Measurements from ENCODE around the gene NTN3. TPM values are rescaled to one million over a fixed set of nuclear protein-coding genes. Genes with fewer than 3 reads are reported as not detected.

NTN3 gene
- total and polyA plus RNA-seq, 2 of the 8 experiments (the other 6 are each of a cell fraction or from before 2014, with no cell fraction given) = 0.30 to 0.34 TPM

GRCh38 chr16:2460916-2461315 is 10.2 kb upstream of the NTN3 start:
- DNase-seq (ENCODE audit: low read depth in 1 of 2, low spot score in 2 of 2) (no peak), FAIRE-seq (no peak)
- Histone ChIP-seq H3K14ac (ENCODE audit: insufficient read length) (no peak overlapping the region), H2AK5ac (ENCODE audit: low read depth, low read length) (no peak overlapping the region), H2BK5ac (ENCODE audit: low read depth, low read length) (no peak overlapping the region), H3K36me3 (ENCODE audit: control insufficient read depth in 2 of 4, insufficient read depth in 4 of 4, low read length in 3 of 4) (peaks cover 8 to 28% (median 20%) of the 10 kb centered on the region in 4 experiments; a peak in 7 of 8 replicates), H3K4ac (replicated peaks; ENCODE audit: insufficient read length, low read depth, low read length) (no peak overlapping the region), H3K4me3 (ENCODE audit: extremely low read depth in 1 of 4, insufficient read depth in 2 of 4, low read depth in 3 of 4, low read length in 4 of 4) (peak overlapping the region; percentile 55 to 78 (median 68)), H2AFZ (ENCODE audit: low read length) (no peak overlapping the region), H3K23ac (ENCODE audit: insufficient read length) (no peak overlapping the region), H4K20me1 (replicated peaks in 1 of 2; ENCODE audit: control insufficient read depth in 1 of 2, insufficient read depth in 2 of 2, low read length in 2 of 2) (peaks cover 5 to 20% of the 10 kb centered on the region in 2 experiments), H4K91ac (replicated peaks; ENCODE audit: insufficient read length, low read length) (no peak overlapping the region), H2BK120ac (replicated peaks; ENCODE audit: low read depth, low read length) (no peak overlapping the region), H2BK20ac (ENCODE audit: low read length) (no peak overlapping the region), H4K8ac (ENCODE audit: extremely low read depth, insufficient read depth, low read length) (no peak overlapping the region; the same call in 1 of the 2 replicates), H3K79me2 (ENCODE audit: control insufficient read depth in 1 of 2, insufficient read depth in 2 of 2, low read length in 2 of 2) (peaks cover 0 to 6% of the 10 kb centered on the region in 2 experiments; a peak in 2 of 4 replicates), H3K23me2 (ENCODE audit: low read depth, low read length) (peaks cover 13% of the 10 kb centered on the region; the same call in 1 of the 2 replicates), H4K5ac (ENCODE audit: insufficient read length, low read depth, low read length) (no peak overlapping the region), H3K18ac (ENCODE audit: extremely low read depth, low read length) (no peak overlapping the region), H3K56ac (replicated peaks; ENCODE audit: insufficient read length, low read depth, low read length) (no peak overlapping the region), H3K9ac (replicated peaks in 1 of 4; ENCODE audit: extremely low read depth in 1 of 4, low read depth in 3 of 4, low read length in 3 of 4) (no peak overlapping the region; a peak in 1 of 7 replicates), H2BK15ac (ENCODE audit: low read length) (0 out of 2 replicates have a peak overlapping the region, but pooled peaks have one; percentile 8), H3K27ac (ENCODE audit: low read depth, low read length) (no peak overlapping the region), H2BK12ac (ENCODE audit: low read depth, low read length) (no peak overlapping the region; the same call in 1 of the 2 replicates), H3K79me1 (ENCODE audit: low read depth, low read length) (peaks cover 10% of the 10 kb centered on the region), H3K27me3 (replicated peaks in 1 of 4; ENCODE audit: control insufficient read depth in 3 of 4, extremely low read depth in 1 of 4, insufficient read depth in 3 of 4, low read length in 3 of 4) (no peaks in the 10 kb centered on the region), H3K4me1 (replicated peaks in 1 of 4; ENCODE audit: control insufficient read depth in 3 of 4, insufficient read depth in 4 of 4, low read length in 3 of 4) (peaks cover 0 to 18% (median 15%) of the 10 kb centered on the region in 4 experiments; a peak in 6 of 7 replicates), H3K4me2 (ENCODE audit: insufficient read depth in 1 of 2, low read depth in 2 of 2, low read length in 2 of 2) (peak overlapping the region; percentile 90 to 97), H3K9me3 (ENCODE audit: insufficient read depth in 2 of 2, low read depth in 1 of 2, low read length in 1 of 2) (no peaks in the 10 kb centered on the region)
- WGBS, 2 experiments (ENCODE audit: extremely low coverage in 1 of 2, insufficient coverage in 1 of 2, insufficient read length in 1 of 2, insufficient replicate concordance in 2 of 2, low coverage in 1 of 2, low lambda C conversion rate in 2 of 2, missing lambda C conversion rate in 1 of 2) = 93% methylated on average over 13 of the region's 13 CpGs; no CpG with 5 or more reads in 1 of the 2 experiments
- CTCF ChIA-PET (ENCODE audit: partially characterized antibody) = interaction anchor here (1.0 to 2.9 kb wide), 2 partner anchors 9 to 693 kb away, joined by 3 to 15 read pairs; partner anchors contain the start of gene NTN3
- POLR2A ChIA-PET (ENCODE audit: partially characterized antibody) = interaction anchor here (1.2 to 1.9 kb wide), 4 partner anchors 20 to 209 kb away, joined by 3 to 7 read pairs (median 4); partner anchors contain the start of gene ECI1
- TF ChIP-seq TBP (IDR thresholded peaks at IDR 0.05; ENCODE audit: low read depth, low read length) = no peak
- TF ChIP-seq HDAC2 (IDR thresholded peaks at IDR 0.05; ENCODE audit: borderline replicate concordance in 1 of 2, low read depth in 2 of 2, low read length in 2 of 2) = no peak
- TF ChIP-seq, protein P1, sequence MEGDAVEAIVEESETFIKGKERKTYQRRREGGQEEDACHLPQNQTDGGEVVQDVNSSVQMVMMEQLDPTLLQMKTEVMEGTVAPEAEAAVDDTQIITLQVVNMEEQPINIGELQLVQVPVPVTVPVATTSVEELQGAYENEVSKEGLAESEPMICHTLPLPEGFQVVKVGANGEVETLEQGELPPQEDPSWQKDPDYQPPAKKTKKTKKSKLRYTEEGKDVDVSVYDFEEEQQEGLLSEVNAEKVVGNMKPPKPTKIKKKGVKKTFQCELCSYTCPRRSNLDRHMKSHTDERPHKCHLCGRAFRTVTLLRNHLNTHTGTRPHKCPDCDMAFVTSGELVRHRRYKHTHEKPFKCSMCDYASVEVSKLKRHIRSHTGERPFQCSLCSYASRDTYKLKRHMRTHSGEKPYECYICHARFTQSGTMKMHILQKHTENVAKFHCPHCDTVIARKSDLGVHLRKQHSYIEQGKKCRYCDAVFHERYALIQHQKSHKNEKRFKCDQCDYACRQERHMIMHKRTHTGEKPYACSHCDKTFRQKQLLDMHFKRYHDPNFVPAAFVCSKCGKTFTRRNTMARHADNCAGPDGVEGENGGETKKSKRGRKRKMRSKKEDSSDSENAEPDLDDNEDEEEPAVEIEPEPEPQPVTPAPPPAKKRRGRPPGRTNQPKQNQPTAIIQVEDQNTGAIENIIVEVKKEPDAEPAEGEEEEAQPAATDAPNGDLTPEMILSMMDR (IDR thresholded peaks at IDR 0.05; ENCODE audit: control extremely low read depth in 1 of 3, insufficient read depth in 1 of 3, low read depth in 1 of 3, low read length in 3 of 3) = no peak
- no peak for TF ChIP-seq ATF3 (IDR thresholded peaks at IDR 0.05; ENCODE audit: insufficient read depth, low read depth, low read length)
- TF ChIP-seq JUND (IDR thresholded peaks at IDR 0.05; ENCODE audit: low read length) = no peak
- no peak for TF ChIP-seq SP4 (IDR thresholded peaks at IDR 0.05; ENCODE audit: low read length)
- no peak for TF ChIP-seq SP1 (IDR thresholded peaks at IDR 0.05; ENCODE audit: low read depth, low read length)
- no peak for TF ChIP-seq ZNF274 (IDR thresholded peaks at IDR 0.05; ENCODE audit: borderline replicate concordance, extremely low read depth, low read length)
- TF ChIP-seq CBX5 (IDR thresholded peaks at IDR 0.05; ENCODE audit: low read depth, low read length) = no peak
- no peak for TF ChIP-seq CEBPB (IDR thresholded peaks at IDR 0.05; ENCODE audit: low read depth, low read length)
- no peak for TF ChIP-seq SIRT6 (IDR thresholded peaks at IDR 0.05; ENCODE audit: low read length)
